ENCODE measurements around the gene CCN5.

The CCN5 gene

DNA sequence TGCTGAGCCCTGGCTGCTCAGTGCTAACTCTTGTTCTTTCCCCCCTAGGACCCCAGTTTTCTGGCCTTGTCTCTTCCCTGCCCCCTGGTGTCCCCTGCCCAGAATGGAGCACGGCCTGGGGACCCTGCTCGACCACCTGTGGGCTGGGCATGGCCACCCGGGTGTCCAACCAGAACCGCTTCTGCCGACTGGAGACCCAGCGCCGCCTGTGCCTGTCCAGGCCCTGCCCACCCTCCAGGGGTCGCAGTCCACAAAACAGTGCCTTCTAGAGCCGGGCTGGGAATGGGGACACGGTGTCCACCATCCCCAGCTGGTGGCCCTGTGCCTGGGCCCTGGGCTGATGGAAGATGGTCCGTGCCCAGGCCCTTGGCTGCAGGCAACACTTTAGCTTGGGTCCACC is 11.9 kb downstream of the CCN5 start:
- in situ Hi-C loops (cut with MboI; ENCODE audit: low sequenced_read_pairs, unreplicated experiment): no loop called here
- no peak for DNase-seq (ENCODE audit: low spot score)
- TF ChIP-seq CTCF (IDR thresholded peaks at IDR 0.05; ENCODE audit: borderline replicate concordance, control extremely low read depth, extremely low read depth, insufficient read depth, missing control alignments): no peak

- in situ Hi-C loops (cut with MboI; ENCODE audit: low sequenced_read_pairs, unreplicated experiment): no loop called here
- no peak for DNase-seq (ENCODE audit: low spot score)
- TF ChIP-seq CTCF (IDR thresholded peaks at IDR 0.05; ENCODE audit: borderline replicate concordance, control extremely low read depth, extremely low read depth, insufficient read depth, missing control alignments): no peak
Observed at GRCh38 chr20:44727651-44728050, 12.5 kb downstream of the CCN5 start.

DNA sequence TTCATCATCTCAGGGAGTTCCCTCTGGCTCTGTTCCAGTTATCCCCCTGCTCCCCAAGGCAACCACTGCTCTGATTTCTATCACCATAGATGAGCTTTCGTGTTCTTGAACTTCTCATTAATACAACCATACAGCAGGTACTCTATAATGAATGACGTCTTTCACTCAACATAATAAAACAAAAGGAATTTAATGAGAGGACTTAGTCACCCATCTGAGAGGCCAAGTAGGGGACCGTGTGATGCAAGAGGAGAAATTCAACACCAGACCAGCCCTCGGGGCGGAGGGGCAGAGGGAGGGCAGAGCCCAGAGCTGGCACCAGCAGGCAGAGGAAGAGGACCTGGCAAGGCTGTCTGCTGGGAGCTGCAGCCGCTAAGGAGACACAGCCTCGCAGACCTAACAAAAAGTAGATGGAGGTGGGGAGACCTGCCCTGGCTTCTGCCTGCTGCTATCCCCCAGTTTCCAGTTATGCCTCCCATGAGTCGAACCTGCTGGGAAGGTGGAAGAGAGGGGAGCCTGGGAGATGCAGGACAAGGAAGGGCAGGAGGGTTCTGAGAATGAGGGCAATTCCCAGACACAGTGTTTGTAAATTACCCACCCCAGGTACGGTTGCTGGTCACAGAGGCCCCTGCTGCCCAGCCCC is 13.8 kb downstream of the CCN5 start:
- in situ Hi-C loops (cut with MboI; ENCODE audit: low sequenced_read_pairs, unreplicated experiment): no loop called here
- no peak for TF ChIP-seq CTCF (IDR thresholded peaks at IDR 0.05; ENCODE audit: borderline replicate concordance, control extremely low read depth, extremely low read depth, insufficient read depth, missing control alignments)
- DNase-seq (ENCODE audit: low spot score): no peak

DNA sequence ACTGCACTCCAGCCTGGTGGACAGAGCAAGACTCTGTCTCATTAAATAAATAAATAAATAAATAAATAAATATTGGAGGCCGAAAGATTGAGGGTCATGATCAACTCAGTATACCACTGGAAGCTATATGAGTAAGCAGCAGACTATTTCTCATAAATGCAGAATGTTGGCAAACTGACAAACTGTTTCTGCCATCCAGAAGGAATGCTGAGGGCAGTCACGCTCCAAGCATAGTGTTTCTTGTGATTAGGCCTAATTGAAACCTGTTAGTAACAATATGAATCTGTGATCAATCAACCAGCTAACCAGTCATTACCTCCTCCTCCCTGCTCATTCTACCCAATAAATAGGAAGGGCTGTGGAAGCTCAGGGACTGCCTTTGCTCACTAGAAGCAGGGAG is 15.3 kb downstream of the CCN5 start:
- DNase-seq (ENCODE audit: low spot score): no peak

DNA sequence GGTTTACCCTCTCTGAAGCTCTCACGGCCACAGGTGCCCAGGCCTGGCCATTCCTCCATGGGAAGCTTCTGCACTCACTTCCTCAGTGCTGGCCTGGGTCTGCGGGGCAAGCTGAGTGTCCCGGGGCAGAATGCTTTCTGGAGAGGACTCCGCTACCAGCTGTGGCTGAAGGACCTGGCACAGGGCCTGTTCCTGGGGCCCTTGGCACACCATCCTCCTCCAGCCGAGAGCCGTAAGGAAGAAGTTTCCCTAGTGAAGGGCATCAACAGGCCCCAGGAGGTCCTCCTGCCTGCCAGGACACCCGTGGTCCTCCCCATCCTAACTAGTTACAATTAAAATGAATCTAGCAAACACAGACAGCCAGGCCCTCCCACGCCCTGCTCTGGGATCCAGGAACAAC is 16.5 kb downstream of the CCN5 start:
- no peak for TF ChIP-seq CTCF (IDR thresholded peaks at IDR 0.05; ENCODE audit: borderline replicate concordance, control extremely low read depth, extremely low read depth, insufficient read depth, missing control alignments)
- DNase-seq (ENCODE audit: low spot score): no peak
- in situ Hi-C loops (cut with MboI; ENCODE audit: low sequenced_read_pairs, unreplicated experiment): no loop called here

More for the DNA sequence above, 15.3 kb downstream of the CCN5 start:
- TF ChIP-seq CTCF (IDR thresholded peaks at IDR 0.05; ENCODE audit: borderline replicate concordance, control extremely low read depth, extremely low read depth, insufficient read depth, missing control alignments): no peak
- in situ Hi-C loops (cut with MboI; ENCODE audit: low sequenced_read_pairs, unreplicated experiment): no loop called here

DNA sequence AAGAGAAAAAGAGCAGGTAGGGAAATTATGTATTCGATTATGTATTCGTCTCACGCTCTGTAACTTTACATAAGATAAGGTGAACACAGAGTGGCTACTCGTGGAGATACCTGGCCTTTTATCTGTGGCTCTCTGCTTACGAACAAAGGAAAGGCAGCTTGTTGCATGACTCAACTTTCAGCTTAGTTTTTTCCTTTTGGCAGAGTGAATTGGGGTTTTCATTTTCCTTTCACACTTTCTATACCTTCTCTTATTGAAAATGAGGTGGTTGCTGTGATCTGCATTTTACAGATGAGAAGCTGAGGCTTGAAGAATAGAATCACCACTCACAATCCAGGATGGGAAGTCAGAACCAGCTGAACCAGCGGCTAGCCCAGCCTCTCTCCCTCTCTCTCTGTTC is 17.2 kb downstream of the CCN5 start:
- no peak for TF ChIP-seq CTCF (IDR thresholded peaks at IDR 0.05; ENCODE audit: borderline replicate concordance, control extremely low read depth, extremely low read depth, insufficient read depth, missing control alignments)
- no peak for DNase-seq (ENCODE audit: low spot score)
- in situ Hi-C loops (cut with MboI; ENCODE audit: low sequenced_read_pairs, unreplicated experiment): no loop called here

Measured in GM13976 (cell line).